GM12892 (cell line): Measurements from ENCODE around the gene SNW1.

Experiments
- POLR2A ChIP-seq: IDR thresholded peaks from 2 replicates; pipeline ENCODE4 v1.6.1; 2011; ENCODE audit warnings: low read depth, low read length, control low read depth
- POLR2AphosphoS5 ChIP-seq: IDR thresholded peaks from 2 replicates; pipeline ENCODE4 v1.6.1; 2011; ENCODE audit warnings: low read depth, low read length, control low read depth
- TAF1 ChIP-seq: IDR thresholded peaks from 2 replicates; pipeline ENCODE4 v1.6.1; 2011; ENCODE audit warnings: low read depth, mild to moderate bottlenecking, control low read depth, low read length, borderline replicate concordance

- TF ChIP-seq POLR2AphosphoS5: no peak
- no peak for TF ChIP-seq TAF1
- no peak for TF ChIP-seq POLR2A
Measured at GRCh38 chr14:77800814-77801213, 39.9 kb upstream of the SNW1 start.
